Liver (tissue), 9 donors: ENCODE measurements around the gene GPC2. TPM values are rescaled to one million over a fixed set of nuclear protein-coding genes. Genes with fewer than 3 reads are reported as not detected.

Source experiments
- DNase-seq: peaks from one replicate; pipeline ENCODE4 v3.0.0-alpha.2; 2017; ENCODE audit warnings: low spot score
- H3K27ac ChIP-seq, 2 donors: one replicate each; pipeline ENCODE4 v1.7.0; 2013; ENCODE audit warnings: inconsistent platforms in 2 of 2, low read length in 2 of 2, control low read depth in 1 of 2, low read depth in 1 of 2, mild to moderate bottlenecking in 1 of 2
- H3K27me3 ChIP-seq, 4 donors: one replicate each; pipeline versions ENCODE4 v1.6.1 to v1.7.0; 2013; ENCODE audit warnings: low read length in 3 of 4, inconsistent platforms in 1 of 4, mild to moderate bottlenecking in 1 of 4, moderate library complexity in 1 of 4; ENCODE audit not compliant: control insufficient read depth in 4 of 4, insufficient read depth in 4 of 4
- H3K36me3 ChIP-seq, 4 donors: one replicate each; pipeline versions ENCODE4 v1.6.1 to v1.7.0; 2013; ENCODE audit warnings: low read length in 3 of 4, mild to moderate bottlenecking in 3 of 4, low read depth in 1 of 4, moderate library complexity in 1 of 4; ENCODE audit not compliant: control insufficient read depth in 4 of 4, insufficient read depth in 3 of 4
- H3K4me1 ChIP-seq, 4 donors: one replicate each; pipeline versions ENCODE4 v1.6.1 to v1.7.0; 2013; ENCODE audit warnings: low read length in 3 of 4, mild to moderate bottlenecking in 3 of 4, moderate library complexity in 1 of 4; ENCODE audit not compliant: control insufficient read depth in 4 of 4, insufficient read depth in 4 of 4
- H3K4me3 ChIP-seq, 3 donors: one replicate each; pipeline versions ENCODE4 v1.6.1 to v1.7.0; 2013; ENCODE audit warnings: low read length in 3 of 3, control low read depth in 1 of 3, low read depth in 1 of 3, mild to moderate bottlenecking in 1 of 3
- H3K9ac ChIP-seq, 2 donors: one replicate each; pipeline ENCODE4 v1.7.0; 2013; ENCODE audit warnings: low read length in 2 of 2, mild to moderate bottlenecking in 2 of 2, moderate library complexity in 2 of 2, control low read depth in 1 of 2, low read depth in 1 of 2
- H3K9me3 ChIP-seq, 4 donors: one replicate each; pipeline versions ENCODE4 v1.6.1 to v1.7.0; 2013; ENCODE audit warnings: low read length in 3 of 4; ENCODE audit not compliant: control insufficient read depth in 4 of 4
- CTCF ChIP-seq: fragments of 150-350 bp; IDR thresholded peaks from 2 replicates; pipeline ENCODE4 v1.5.1; 2017; ENCODE audit warnings: improper control_type of control experiment, low read depth, low read length; ENCODE audit not compliant: missing input control
- EGR1 ChIP-seq, 2 donors: IDR thresholded peaks; 2 replicates each; pipeline ENCODE4 v1.6.1; 2016 to 2018; ENCODE audit warnings: antibody characterized with exemption in 2 of 2, low read depth in 2 of 2
- FOXA2 ChIP-seq: IDR thresholded peaks from 2 replicates; pipeline ENCODE4 v1.6.1; 2016; ENCODE audit warnings: antibody characterized with exemption
- GABPA ChIP-seq, 2 donors: IDR thresholded peaks in 1 of 2; conservative IDR thresholded peaks in 1 of 2; 2 replicates each; pipeline ENCODE4 v1.6.1; 2016; ENCODE audit warnings: antibody characterized with exemption in 2 of 2, mild to moderate bottlenecking in 1 of 2, moderate library complexity in 1 of 2
- JUND ChIP-seq, 2 donors: IDR thresholded peaks; 2 replicates each; pipeline ENCODE4 v1.6.1; 2016; ENCODE audit warnings: antibody characterized with exemption in 2 of 2
- MAX ChIP-seq: IDR thresholded peaks from 2 replicates; pipeline ENCODE4 v1.6.1; 2016; ENCODE audit warnings: antibody characterized with exemption
- RAD21 ChIP-seq, 2 donors: IDR thresholded peaks; 2 replicates each; pipeline ENCODE4 v1.6.1; 2016; ENCODE audit warnings: antibody characterized with exemption in 2 of 2, mild to moderate bottlenecking in 2 of 2
- REST ChIP-seq: IDR thresholded peaks from 2 replicates; pipeline ENCODE4 v1.6.1; 2016; ENCODE audit warnings: antibody characterized with exemption, mild to moderate bottlenecking
- RXRA ChIP-seq, 2 donors: IDR thresholded peaks; 2 replicates each; pipeline ENCODE4 v1.6.1; 2017 to 2018; ENCODE audit warnings: antibody characterized with exemption in 2 of 2, mild to moderate bottlenecking in 1 of 2
- WGBS: extraction: QIAGEN DNeasy Blood & Tissue Kit; methylation state at CpG from one replicate; pipeline ENCODE4 v1.1.7; 2013; 5-methylcytosine and 5-hydroxymethylcytosine counted together
- polyA plus RNA-seq, 2 donors: library from polyadenylated mRNA; stranded (reverse) in 1 of 2; unstranded in 1 of 2; fragments of 200-250 nt in 1 of 2; fragments of >200 nt in 1 of 2; fragmentation: Nextera tagmentation in 1 of 2; extraction: Ambion mirVana in 1 of 2; gene quantifications; one replicate each; pipeline versions ENCODE4 v1.2.1 to v1.2.3, GENCODE V29; 2013 to 2015
- total RNA-seq, 2 donors: library from RNA; depleted of rRNA; stranded (reverse); fragments of >200 nt; gene quantifications; one replicate each; pipeline ENCODE4 v1.2.3, GENCODE V29; 2014
- TF ChIP-seq, protein P1 (sequence below): IDR thresholded peaks from 2 replicates; pipeline ENCODE4 v1.6.1; 2016; ENCODE audit warnings: antibody characterized with exemption
- TF ChIP-seq, protein P2 (sequence below): IDR thresholded peaks from 2 replicates; pipeline ENCODE4 v1.6.1; 2016; ENCODE audit warnings: antibody characterized with exemption
- donor health status: healthy.
- donor health status: healthy.
- donor health status: healthy.
- donor health status: healthy.
- donor health status: healthy.

The GPC2 gene
- total and polyA plus RNA-seq, 4 donors, result 0.14 to 0.79 (median 0.33) TPM; not detected in 1

DNA sequence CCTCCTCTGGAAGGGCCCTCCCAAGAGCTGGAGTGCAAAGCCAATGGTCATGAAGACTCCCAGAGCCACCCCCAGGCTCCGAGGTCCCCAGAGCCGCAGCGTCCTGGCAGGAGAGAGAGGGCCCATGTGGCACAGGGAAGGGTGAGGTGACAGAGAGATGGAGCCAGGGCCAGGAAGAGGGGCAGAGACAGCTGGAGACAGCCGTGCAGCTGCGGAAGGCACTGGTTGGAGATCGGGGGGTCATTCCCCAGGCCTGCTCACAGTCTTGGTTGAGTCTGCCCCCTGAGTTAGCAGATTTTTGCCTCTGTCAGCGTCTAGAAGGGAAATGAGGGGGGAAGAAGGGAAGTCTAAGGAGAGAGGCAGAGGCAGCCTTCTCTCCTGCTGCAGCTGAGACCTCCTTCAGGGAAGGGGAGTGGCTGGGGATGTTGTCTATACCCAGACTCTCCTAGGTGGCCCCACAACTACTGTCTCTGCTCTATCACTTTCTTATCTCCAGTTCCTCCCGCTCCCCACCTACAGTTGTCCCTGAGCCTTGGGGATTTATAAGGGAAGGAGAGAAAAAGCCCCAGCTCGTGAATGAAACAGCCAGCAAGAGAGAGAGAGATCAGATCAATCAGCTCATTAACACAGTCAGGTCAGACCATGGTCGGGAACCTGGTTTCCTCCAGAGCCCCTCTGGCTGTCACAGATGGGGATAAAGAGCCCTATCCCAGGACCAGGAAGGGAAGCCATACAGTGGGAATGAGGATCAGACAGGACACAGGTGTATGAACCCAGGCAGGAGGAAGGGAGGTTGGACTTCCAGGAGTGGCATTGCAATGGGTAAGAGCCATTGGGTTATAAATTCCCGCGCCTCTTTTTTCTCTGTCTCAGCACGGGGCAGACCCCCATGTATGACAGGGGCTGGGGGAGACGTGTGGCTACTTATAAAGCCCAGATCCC, 9.9 kb downstream of the GPC2 start:
- no peak for DNase-seq
- H3K9ac ChIP-seq, result no peak overlapping the region
- H3K27ac ChIP-seq, result no peak overlapping the region
- no peaks in the 10 kb centered on the region for H3K9me3 ChIP-seq
- H3K36me3 ChIP-seq, result no peaks in the 10 kb centered on the region
- TF ChIP-seq JUND (IDR thresholded peaks at IDR 0.05) (no peak), CTCF (no peak)
- 32% methylated on average over 14 of the region's 14 CpGs for WGBS
- peaks cover 0 to 11% (median 4%) of the 10 kb centered on the region in 4 donors for H3K4me1 ChIP-seq
- no peak overlapping the region for H3K4me3 ChIP-seq
- peaks cover 0 to 8% (median 2%) of the 10 kb centered on the region in 4 donors for H3K27me3 ChIP-seq

DNA sequence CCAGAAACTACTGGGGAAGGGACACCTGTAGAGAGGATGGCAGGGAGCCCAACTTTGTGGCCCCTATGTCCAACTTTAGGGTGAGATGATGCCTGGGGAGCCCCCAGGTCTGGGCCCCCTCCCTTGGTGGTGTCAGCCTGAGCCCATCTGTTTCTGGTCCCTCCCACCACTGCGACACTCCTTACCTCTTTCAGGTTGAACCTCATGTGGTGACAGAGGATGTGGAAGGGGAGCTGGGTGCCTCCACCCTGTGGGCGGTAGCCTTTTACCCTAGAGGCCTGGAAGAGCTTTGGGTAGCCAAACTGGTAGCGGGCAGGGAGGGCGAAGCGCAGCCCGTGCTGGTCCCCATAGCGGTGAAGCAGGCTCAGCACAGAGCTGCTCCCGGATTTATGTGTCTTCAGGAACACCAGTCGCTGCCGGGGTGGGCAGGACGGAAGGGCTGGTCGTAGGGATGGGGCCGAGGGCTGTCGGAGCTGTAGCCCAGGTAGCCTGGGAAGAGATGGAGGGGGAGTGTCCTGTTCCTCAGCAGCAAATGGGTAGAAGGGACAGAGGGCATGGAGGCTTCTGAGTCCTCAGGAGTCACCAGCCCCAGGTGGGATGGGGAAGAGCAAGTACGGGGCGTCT, 10.8 kb downstream of the GPC2 start:
- Histone ChIP-seq H3K9me3 (no peaks in the 10 kb centered on the region), H3K27ac (no peak overlapping the region), H3K27me3 (peaks cover 0 to 4% (median 2%) of the 10 kb centered on the region in 4 donors), H3K9ac (no peak overlapping the region), H3K4me3 (no peak overlapping the region), H3K4me1 (peaks cover 0 to 11% (median 2%) of the 10 kb centered on the region in 4 donors), H3K36me3 (no peaks in the 10 kb centered on the region)
- no peak for DNase-seq
- 61% methylated on average over 16 of the region's 16 CpGs for WGBS
- TF ChIP-seq JUND (IDR thresholded peaks at IDR 0.05), result no peak
- no peak for TF ChIP-seq EGR1 (IDR thresholded peaks at IDR 0.05; ENCODE audit: low read depth in 2 of 2)
- TF ChIP-seq MAX, result no peak
- TF ChIP-seq REST, result no peak
- TF ChIP-seq GABPA (IDR thresholded peaks at IDR 0.05 in 1 of 2, conservative IDR thresholded peaks at IDR 0.05 in 1 of 2), result no peak
- TF ChIP-seq FOXA2, result no peak
- no peak for TF ChIP-seq RAD21 (IDR thresholded peaks at IDR 0.05)
- TF ChIP-seq RXRA (IDR thresholded peaks at IDR 0.05), result no peak
- TF ChIP-seq CTCF, result no peak
- TF ChIP-seq, protein P1, sequence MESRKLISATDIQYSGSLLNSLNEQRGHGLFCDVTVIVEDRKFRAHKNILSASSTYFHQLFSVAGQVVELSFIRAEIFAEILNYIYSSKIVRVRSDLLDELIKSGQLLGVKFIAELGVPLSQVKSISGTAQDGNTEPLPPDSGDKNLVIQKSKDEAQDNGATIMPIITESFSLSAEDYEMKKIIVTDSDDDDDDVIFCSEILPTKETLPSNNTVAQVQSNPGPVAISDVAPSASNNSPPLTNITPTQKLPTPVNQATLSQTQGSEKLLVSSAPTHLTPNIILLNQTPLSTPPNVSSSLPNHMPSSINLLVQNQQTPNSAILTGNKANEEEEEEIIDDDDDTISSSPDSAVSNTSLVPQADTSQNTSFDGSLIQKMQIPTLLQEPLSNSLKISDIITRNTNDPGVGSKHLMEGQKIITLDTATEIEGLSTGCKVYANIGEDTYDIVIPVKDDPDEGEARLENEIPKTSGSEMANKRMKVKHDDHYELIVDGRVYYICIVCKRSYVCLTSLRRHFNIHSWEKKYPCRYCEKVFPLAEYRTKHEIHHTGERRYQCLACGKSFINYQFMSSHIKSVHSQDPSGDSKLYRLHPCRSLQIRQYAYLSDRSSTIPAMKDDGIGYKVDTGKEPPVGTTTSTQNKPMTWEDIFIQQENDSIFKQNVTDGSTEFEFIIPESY, result no peak
- TF ChIP-seq, protein P2, sequence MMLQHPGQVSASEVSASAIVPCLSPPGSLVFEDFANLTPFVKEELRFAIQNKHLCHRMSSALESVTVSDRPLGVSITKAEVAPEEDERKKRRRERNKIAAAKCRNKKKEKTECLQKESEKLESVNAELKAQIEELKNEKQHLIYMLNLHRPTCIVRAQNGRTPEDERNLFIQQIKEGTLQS, result no peak
